ENCODE results near the gene DARS2.

- TF ChIP-seq CTCF (conservative IDR thresholded peaks at IDR 0.05) (no peak), EZH2 (IDR thresholded peaks at IDR 0.05; ENCODE audit: low read depth) (no peak)
Observed at GRCh38 chr1:173871500-173871899, 47.0 kb downstream of the DARS2 start.
